K562 (cell line): ENCODE measurements around the gene MYOZ1. TPM values are rescaled to one million over a fixed set of nuclear protein-coding genes. Genes with fewer than 3 reads are reported as not detected.

Experiments used
- GTF3C2 ChIP-seq: IDR thresholded peaks from 3 replicates; pipeline ENCODE4 v1.6.1; 2011; ENCODE audit warnings: borderline replicate concordance, mild to moderate bottlenecking, moderate library complexity; ENCODE audit not compliant: insufficient read length; ENCODE audit errors: extremely low read depth
- KLF10 ChIP-seq: fragments of 250-450 bp; sonication (Bioruptor Pico); IDR thresholded peaks from 2 replicates; pipeline ENCODE4 v1.6.1; 2021; ENCODE audit warnings: matching md5 sums
- MLX ChIP-seq, 2 experiments: fragments of 450-650 bp in 1 of 2; sonication (generic) in 1 of 2; formaldehyde crosslinking; conservative IDR thresholded peaks; 2 replicates each; pipeline versions ENCODE4 v1.4.0 to v1.8.1; 2020 to 2022; ENCODE audit warnings: mild to moderate bottlenecking in 1 of 2, missing genetic modification reagents in 1 of 2
- NR3C1 ChIP-seq: sonication (generic); formaldehyde crosslinking; IDR thresholded peaks from 2 replicates; pipeline ENCODE4 v1.8.1; 2022; ENCODE audit warnings: missing genetic modification reagents
- PML ChIP-seq: IDR thresholded peaks from 2 replicates; pipeline ENCODE4 v1.6.1; 2012; ENCODE audit warnings: low read length, inconsistent platforms
- PTTG1 ChIP-seq: fragments of 450-650 bp; IDR thresholded peaks from 2 replicates; pipeline ENCODE4 v1.6.1; 2016; ENCODE audit warnings: low read depth, mild to moderate bottlenecking, missing genetic modification characterization, missing compliant biosample characterization
- SIN3A ChIP-seq, 2 experiments: fragments of 150-350 bp in 1 of 2; IDR thresholded peaks; 2 replicates each; pipeline ENCODE4 v1.6.1; 2011 to 2016; ENCODE audit warnings: borderline replicate concordance in 2 of 2, low read depth in 2 of 2, low read length in 2 of 2, mild to moderate bottlenecking in 2 of 2, moderate library complexity in 2 of 2; ENCODE audit not compliant: control insufficient read depth in 1 of 2
- THRAP3 ChIP-seq: fragments of 450-650 bp; IDR thresholded peaks from 2 replicates; pipeline ENCODE4 v1.6.1; 2016; ENCODE audit warnings: mild to moderate bottlenecking, inconsistent platforms, borderline replicate concordance
- U2AF1 ChIP-seq: fragments of 200-400 bp; formaldehyde crosslinking; optimal IDR thresholded peaks from 2 replicates; pipeline ENCODE3; 2017; ENCODE audit warnings: mild to moderate bottlenecking, low read depth, low read length, moderate library complexity
- ZNF280A ChIP-seq: fragments of 450-650 bp; IDR thresholded peaks from 2 replicates; pipeline ENCODE4 v1.6.1; 2018; ENCODE audit warnings: mild to moderate bottlenecking, low read depth; ENCODE audit not compliant: partially characterized antibody
- ZNF512 ChIP-seq: IDR thresholded peaks from 2 replicates; pipeline ENCODE4 v1.6.1; 2016; ENCODE audit warnings: missing genetic modification characterization, missing compliant biosample characterization
- ZSCAN29 ChIP-seq: fragments of 450-650 bp; IDR thresholded peaks from 2 replicates; pipeline ENCODE4 v1.6.1; 2017
- polyA plus RNA-seq, 8 experiments: library from polyadenylated mRNA; depleted of rRNA in 4 of 8; stranded (reverse) in 5 of 8; unstranded in 3 of 8; fragments of >200 nt; fragmentation: Nextera tagmentation in 2 of 8; fragmentation: Illumina TruSeq in 1 of 8; extraction: Ambion mirVana in 2 of 8; extraction: Trizol in 1 of 8; gene quantifications; 2 replicates each; pipeline versions ENCODE4 v1.2.1 to v1.2.3, GENCODE V29; 2011 to 2014; ENCODE audit warnings: inconsistent platforms in 1 of 8, missing spikeins in 1 of 8
- total RNA-seq, 7 experiments: library from RNA; depleted of rRNA in 6 of 7; stranded (reverse); fragments of >200 nt in 6 of 7; fragmentation: Illumina TruSeq in 2 of 7; extraction: Trizol in 2 of 7; gene quantifications; 2 replicates each; pipeline versions ENCODE4 v1.2.1 to v1.2.3, GENCODE V29; 2011 to 2021; ENCODE audit warnings: low replicate concordance in 1 of 7
- TF ChIP-seq, protein P1 (sequence below): sonication (generic); formaldehyde crosslinking; IDR thresholded peaks from 2 replicates; pipeline ENCODE4 v1.8.0; 2022; ENCODE audit warnings: missing genetic modification reagents, mild to moderate bottlenecking, borderline replicate concordance
- TF ChIP-seq, protein P2 (sequence below): fragments of 450-650 bp; conservative IDR thresholded peaks from 2 replicates; pipeline ENCODE4 v1.6.1; 2016; ENCODE audit warnings: missing genetic modification characterization, low read depth, mild to moderate bottlenecking, missing compliant biosample characterization, moderate library complexity
- TF ChIP-seq, protein P3 (sequence below): fragments of 450-650 bp; formaldehyde crosslinking; IDR thresholded peaks from 2 replicates; pipeline ENCODE4 v1.4.0; 2020; ENCODE audit warnings: mild to moderate bottlenecking, moderate library complexity

The MYOZ1 gene
- total and polyA plus RNA-seq, 9 of the 15 experiments (the other 6 are each of a cell fraction or from before 2014, with no cell fraction given), result 0.03 to 0.18 (median 0.07) TPM; not detected in 5

DNA sequence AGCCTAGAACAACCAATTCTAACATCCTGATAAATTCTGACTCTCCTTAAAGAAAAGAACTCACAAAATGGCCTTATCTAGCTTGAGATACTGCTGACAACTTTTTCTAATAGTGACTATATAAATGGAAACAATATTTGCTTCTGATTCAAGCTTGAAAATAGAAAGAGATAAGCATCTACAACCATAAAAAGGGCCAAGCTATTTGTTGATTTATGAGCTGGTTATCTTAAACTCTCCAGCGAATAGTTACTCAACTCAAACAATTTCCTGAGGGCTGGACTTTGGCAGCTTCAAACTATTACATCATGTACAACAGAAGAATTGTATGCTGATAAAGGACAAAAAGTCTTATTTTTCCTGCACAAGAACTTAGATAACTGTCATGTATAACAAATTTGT, 54.7 kb downstream of the MYOZ1 start (continued):
- TF ChIP-seq GTF3C2 (no peak), ZNF280A (no peak), PTTG1 (tag) (no peak), SIN3A (IDR thresholded peaks at IDR 0.05; ENCODE audit: borderline replicate concordance in 2 of 2, control insufficient read depth in 1 of 2, low read depth in 2 of 2, low read length in 2 of 2) (no peak), PML (no peak), MLX (CRISPR knock-in tag; conservative IDR thresholded peaks at IDR 0.05) (no peak), ZNF512 (tag) (no peak), ZSCAN29 (no peak), U2AF1 (no peak), NR3C1 (CRISPR knock-in tag) (no peak), KLF10 (no peak), THRAP3 (no peak)
- TF ChIP-seq, protein P1, sequence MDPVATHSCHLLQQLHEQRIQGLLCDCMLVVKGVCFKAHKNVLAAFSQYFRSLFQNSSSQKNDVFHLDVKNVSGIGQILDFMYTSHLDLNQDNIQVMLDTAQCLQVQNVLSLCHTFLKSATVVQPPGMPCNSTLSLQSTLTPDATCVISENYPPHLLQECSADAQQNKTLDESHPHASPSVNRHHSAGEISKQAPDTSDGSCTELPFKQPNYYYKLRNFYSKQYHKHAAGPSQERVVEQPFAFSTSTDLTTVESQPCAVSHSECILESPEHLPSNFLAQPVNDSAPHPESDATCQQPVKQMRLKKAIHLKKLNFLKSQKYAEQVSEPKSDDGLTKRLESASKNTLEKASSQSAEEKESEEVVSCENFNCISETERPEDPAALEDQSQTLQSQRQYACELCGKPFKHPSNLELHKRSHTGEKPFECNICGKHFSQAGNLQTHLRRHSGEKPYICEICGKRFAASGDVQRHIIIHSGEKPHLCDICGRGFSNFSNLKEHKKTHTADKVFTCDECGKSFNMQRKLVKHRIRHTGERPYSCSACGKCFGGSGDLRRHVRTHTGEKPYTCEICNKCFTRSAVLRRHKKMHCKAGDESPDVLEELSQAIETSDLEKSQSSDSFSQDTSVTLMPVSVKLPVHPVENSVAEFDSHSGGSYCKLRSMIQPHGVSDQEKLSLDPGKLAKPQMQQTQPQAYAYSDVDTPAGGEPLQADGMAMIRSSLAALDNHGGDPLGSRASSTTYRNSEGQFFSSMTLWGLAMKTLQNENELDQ (CRISPR knock-in tag), result no peak
- TF ChIP-seq, protein P2, sequence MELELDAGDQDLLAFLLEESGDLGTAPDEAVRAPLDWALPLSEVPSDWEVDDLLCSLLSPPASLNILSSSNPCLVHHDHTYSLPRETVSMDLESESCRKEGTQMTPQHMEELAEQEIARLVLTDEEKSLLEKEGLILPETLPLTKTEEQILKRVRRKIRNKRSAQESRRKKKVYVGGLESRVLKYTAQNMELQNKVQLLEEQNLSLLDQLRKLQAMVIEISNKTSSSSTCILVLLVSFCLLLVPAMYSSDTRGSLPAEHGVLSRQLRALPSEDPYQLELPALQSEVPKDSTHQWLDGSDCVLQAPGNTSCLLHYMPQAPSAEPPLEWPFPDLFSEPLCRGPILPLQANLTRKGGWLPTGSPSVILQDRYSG (tag), result no peak
- TF ChIP-seq, protein P3, sequence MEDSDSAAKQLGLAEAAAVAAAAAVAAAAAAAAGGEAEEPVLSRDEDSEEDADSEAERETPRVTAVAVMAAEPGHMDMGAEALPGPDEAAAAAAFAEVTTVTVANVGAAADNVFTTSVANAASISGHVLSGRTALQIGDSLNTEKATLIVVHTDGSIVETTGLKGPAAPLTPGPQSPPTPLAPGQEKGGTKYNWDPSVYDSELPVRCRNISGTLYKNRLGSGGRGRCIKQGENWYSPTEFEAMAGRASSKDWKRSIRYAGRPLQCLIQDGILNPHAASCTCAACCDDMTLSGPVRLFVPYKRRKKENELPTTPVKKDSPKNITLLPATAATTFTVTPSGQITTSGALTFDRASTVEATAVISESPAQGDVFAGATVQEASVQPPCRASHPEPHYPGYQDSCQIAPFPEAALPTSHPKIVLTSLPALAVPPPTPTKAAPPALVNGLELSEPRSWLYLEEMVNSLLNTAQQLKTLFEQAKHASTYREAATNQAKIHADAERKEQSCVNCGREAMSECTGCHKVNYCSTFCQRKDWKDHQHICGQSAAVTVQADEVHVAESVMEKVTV, result no peak
